Inflammatory macrophage (primary cell): ENCODE results near the gene COMMD7.

Experiments
- DNase-seq, 2 donors: peaks; one replicate each; pipeline ENCODE4 v3.0.0-alpha.2; 2020 to 2022

COMMD7 gene

DNA sequence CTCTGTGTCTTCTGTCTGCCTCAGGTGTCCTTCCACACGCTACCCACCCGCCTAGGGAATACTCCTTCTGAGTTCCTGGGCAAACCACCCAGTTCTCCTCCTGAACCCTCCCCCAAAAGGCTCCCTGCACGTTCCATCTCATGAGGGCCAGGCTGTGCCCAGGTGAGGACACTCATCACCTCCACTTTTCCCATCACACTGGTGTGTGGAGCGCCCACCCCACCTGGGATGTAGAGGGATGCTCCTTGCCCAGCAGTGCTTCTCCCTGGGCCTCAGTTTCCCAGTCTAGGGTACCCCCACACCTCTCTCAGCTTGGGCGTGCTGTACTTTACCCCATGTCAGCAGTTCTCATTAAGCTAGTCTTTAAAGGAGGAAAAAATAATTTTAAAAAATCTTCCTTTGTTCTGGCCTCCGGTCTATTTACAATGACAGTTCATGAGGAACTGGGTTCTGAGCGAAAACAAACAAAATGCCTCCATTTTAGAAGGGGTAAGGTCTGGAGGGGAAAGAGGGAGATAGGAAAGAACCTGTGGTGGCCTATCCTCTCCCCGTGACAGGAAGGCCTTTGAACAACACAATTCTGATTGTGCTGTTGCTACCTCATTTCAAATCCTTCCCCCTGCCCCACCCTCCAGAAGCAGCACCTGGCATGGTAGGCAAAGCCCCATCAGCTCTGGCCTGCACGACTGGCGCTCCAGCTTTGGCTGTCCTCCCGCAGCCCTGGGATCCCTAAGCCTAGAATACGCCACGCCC lies 67.9 kb downstream of the COMMD7 start:
- no peak for DNase-seq

GRCh38 chr20:32674362-32674789 lies 68.9 kb downstream of the COMMD7 start:
- DNase-seq, result peak; percentile 37 to 67

DNA sequence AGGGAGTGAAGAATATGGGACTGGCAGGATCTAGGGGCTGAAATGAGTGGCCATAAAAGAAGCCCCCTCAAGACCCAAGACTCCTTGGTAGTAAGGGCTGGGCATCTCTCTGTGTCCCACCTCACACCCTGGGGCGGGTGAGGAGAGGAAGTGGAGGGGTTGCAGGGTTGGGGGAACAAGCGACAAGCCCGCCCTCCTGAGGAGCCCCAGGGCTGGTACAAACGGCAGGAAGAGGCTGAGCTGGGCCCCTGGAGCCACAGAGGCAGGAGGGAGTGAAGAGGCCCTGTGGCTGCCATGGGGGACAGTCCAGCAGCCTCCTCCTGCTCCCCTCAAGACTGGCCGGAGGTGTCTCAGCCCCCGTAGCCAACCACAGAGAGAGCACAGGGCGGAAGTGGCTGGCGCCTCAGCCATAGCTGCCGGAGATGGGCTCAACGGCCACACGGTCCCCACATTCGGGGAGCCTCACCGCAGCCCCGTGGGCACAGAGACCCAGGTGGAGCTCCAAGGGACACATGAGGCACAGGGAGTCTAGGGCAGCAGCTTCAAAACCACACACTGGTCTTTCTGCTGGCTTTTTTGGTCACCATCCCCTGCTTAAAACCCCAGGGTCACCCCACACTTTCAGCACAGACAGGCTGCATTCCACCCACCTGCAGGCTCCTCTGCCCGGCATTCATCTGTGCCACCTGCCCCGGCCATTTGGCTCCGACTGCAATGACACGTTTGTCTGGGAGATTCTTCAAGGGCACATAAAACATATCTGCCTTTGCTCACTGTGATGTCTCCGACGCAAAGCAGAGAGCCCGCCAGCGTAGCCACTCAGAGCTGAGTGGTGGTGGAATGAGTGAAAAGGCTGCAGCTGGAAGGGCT lies 70.0 kb downstream of the COMMD7 start:
- DNase-seq, result peak in 1 of 2 donors; percentile 53

- peak; percentile 74 to 78 for DNase-seq
Measured at GRCh38 chr20:32672394-32672981, 70.8 kb downstream of the COMMD7 start.

GRCh38 chr20:32670773-32671455 lies 72.4 kb downstream of the COMMD7 start:
- no peak for DNase-seq

DNA sequence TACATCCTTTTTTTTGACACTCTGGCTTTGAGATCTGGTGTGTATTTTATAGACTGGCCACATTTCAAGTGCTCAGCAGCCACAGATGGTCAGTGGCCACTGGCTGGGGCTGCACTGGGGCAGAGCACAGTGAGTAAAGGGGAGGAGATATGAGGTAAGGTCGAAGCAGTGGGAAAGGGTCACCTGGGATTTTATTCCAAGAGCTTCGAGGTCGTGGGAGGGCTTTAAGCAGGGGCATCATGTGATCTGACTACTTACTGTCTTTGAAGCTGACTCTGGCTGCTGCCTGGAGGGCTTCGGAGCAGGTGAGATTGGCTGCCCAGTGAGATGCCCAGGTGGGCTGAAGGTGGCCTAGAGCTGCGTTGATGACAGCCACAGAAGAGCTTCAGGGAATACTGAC lies 76.2 kb downstream of the COMMD7 start:
- DNase-seq, result no peak

DNA sequence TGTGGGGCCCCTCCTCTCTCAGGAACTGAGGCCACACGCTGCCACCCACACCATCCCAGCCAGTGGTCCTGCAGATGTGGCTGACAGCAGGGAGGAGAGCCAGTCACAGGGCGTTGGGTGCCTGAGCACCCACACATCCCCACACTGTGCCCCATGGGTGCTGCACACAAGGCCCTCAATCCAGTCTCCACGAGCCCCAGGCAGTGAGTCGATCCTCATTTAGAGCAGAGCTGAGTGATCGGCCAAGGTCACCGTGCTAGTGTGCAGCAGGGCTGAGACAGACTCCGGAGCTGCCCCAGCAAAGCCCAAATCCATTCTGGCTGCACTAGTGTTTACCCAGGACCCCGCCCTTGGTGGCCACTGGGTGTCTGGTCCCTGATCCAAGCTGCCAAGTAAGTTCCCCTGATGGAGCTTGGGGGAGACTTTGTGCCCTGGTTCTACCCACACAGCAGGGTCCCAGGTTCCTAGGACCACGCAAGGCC lies 78.5 kb downstream of the COMMD7 start:
- DNase-seq, result peak in 1 of 2 donors; percentile 52

GRCh38 chr20:32664012-32664677 lies 79.1 kb downstream of the COMMD7 start:
- DNase-seq, result no peak

DNA sequence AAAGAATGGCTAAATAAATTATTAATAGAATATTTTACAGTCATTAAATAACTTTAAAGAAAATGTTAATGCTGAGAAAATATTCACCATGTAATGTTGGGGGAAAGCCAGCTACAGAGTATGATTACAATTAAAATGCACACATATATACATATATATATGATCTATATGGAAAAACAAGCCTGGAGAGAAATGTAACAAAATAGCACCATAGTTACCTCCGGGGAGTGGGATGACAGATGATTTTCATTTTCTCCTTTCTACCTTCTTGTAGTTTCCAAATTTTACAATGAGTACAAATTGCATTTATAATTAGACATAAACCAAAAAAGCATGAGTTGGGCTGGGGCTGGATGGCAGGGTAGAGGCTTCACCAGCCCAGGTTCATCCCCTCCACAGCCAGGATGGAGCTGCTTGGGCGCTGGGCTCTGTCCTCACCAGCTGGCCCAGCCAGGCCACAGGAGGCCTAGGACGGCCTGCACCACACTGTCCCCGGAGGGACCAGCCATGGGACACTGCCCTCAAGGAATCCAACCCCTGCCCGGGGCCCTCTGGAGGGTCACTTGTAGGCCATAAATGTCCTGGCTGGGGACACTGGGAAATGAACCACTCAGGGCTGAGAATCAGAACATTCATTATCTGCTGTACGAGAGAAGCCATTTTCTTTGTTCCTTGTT lies 79.8 kb downstream of the COMMD7 start:
- DNase-seq, result no peak

GRCh38 chr20:32661820-32662528 lies 81.3 kb downstream of the COMMD7 start:
- no peak for DNase-seq

- DNase-seq, result no peak
Measured at GRCh38 chr20:32660661-32661060, 82.6 kb downstream of the COMMD7 start.

- DNase-seq, result no peak
Measured at GRCh38 chr20:32656827-32657226, 86.4 kb downstream of the COMMD7 start.

DNA sequence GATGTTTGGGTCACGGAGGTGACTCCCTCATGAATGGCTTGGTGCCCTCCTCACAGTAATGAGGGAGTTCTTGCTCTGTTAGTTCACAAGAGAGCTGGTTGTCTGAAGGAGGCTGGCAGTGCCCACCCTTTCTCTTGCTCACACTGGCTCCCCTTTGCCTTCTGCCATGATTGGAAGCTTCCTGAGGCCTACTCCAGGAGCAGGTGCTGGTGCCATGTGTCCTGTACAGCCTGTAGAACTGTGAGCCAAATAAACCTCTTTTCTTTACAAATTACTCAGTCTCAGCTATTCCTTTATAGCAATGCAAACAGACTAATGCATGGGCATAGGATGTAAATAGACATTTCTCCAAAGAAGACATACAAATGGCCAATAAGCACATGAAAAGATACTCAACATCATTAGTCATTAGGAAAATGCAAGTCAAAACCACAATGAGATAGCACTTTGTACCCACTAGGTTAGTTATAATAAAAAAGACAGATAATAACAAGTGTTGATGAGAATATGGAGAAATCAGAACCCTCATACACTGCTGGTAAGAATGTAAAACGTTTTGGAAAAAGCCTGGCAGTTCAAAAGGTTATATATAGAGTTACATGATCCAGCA lies 87.3 kb downstream of the COMMD7 start:
- DNase-seq, result no peak

- peak; percentile 82 to 84 for DNase-seq
Measured at GRCh38 chr20:32652739-32653526, 90.3 kb downstream of the COMMD7 start.
